MM.1S (cell line): ENCODE measurements around the gene SEC22A.

ENCODE experiments used
- DNase-seq: peaks from one replicate; pipeline ENCODE4 v3.0.0-alpha.2; 2015
- H2AFZ ChIP-seq: fragments of 300-600 bp; sonication (generic); 2 replicates; pipeline ENCODE4 v1.6.0; 2016; ENCODE audit warnings: antibody characterized with exemption, low read length
- H3F3A ChIP-seq: fragments of 300-600 bp; sonication (generic); 2 replicates; pipeline ENCODE4 v1.6.1; 2016; ENCODE audit warnings: mild to moderate bottlenecking, antibody characterized with exemption, low read length, moderate library complexity, mixed read lengths; ENCODE audit not compliant: insufficient read depth
- H3K27ac ChIP-seq: fragments of 300-600 bp; sonication (generic); 2 replicates; pipeline ENCODE4 v1.5.1; 2016; ENCODE audit warnings: mild to moderate bottlenecking, low read length
- H3K27me3 ChIP-seq: fragments of 300-600 bp; sonication (generic); replicated peaks from 2 replicates; pipeline ENCODE4 v1.6.0; 2016; ENCODE audit warnings: low read length; ENCODE audit not compliant: insufficient read depth
- H3K36me3 ChIP-seq: fragments of 300-600 bp; sonication (generic); replicated peaks from 2 replicates; pipeline ENCODE4 v1.6.1; 2016; ENCODE audit warnings: mild to moderate bottlenecking, low read length, mixed read lengths; ENCODE audit not compliant: insufficient read depth
- H3K4me1 ChIP-seq: fragments of 300-600 bp; sonication (generic); 2 replicates; pipeline ENCODE4 v1.6.1; 2016; ENCODE audit warnings: low read length, mixed read lengths
- H3K4me2 ChIP-seq: fragments of 300-600 bp; sonication (generic); 2 replicates; pipeline ENCODE4 v1.6.0; 2016; ENCODE audit warnings: low read depth, low read length
- H3K4me3 ChIP-seq: fragments of 300-600 bp; sonication (generic); 2 replicates; pipeline ENCODE4 v1.5.1; 2016; ENCODE audit warnings: low read length, mixed read lengths
- H3K79me2 ChIP-seq: fragments of 300-600 bp; sonication (generic); 2 replicates; pipeline ENCODE4 v1.6.1; 2016; ENCODE audit warnings: mixed run types, low read length, mixed read lengths
- H3K9ac ChIP-seq: fragments of 300-600 bp; sonication (generic); 2 replicates; pipeline ENCODE4 v1.6.1; 2016; ENCODE audit warnings: low read length, mixed read lengths
- H3K9me2 ChIP-seq: fragments of 300-600 bp; sonication (generic); replicated peaks from 2 replicates; pipeline ENCODE4 v1.6.1; 2016; ENCODE audit warnings: mild to moderate bottlenecking, low read length, mixed read lengths; ENCODE audit not compliant: insufficient read depth
- H3K9me3 ChIP-seq: fragments of 300-600 bp; sonication (generic); replicated peaks from 2 replicates; pipeline ENCODE4 v1.6.1; 2016; ENCODE audit warnings: mild to moderate bottlenecking, low read length, mixed read lengths; ENCODE audit not compliant: insufficient read depth
- H4K20me1 ChIP-seq: fragments of 300-600 bp; sonication (generic); 2 replicates; pipeline ENCODE4 v1.6.1; 2016; ENCODE audit warnings: mild to moderate bottlenecking, low read length, moderate library complexity, mixed read lengths; ENCODE audit not compliant: insufficient read depth
- CTCF ChIP-seq: fragments of 300-600 bp; sonication (generic); IDR thresholded peaks from 2 replicates; pipeline ENCODE4 v1.5.1; 2016; ENCODE audit warnings: antibody characterized with exemption, low read length, mixed read lengths
- EZH2 ChIP-seq: fragments of 300-600 bp; sonication (generic); optimal IDR thresholded peaks from 2 replicates; pipeline ENCODE3; 2017; ENCODE audit warnings: low read depth, mild to moderate bottlenecking, antibody characterized with exemption, low read length, mixed read lengths
- EZH2phosphoT487 ChIP-seq: fragments of 300-600 bp; sonication (generic); IDR thresholded peaks from 2 replicates; pipeline ENCODE4 v1.6.1; 2018; ENCODE audit warnings: antibody characterized with exemption, low read length

SEC22A gene

GRCh38 chr3:123313889-123314288, 112.1 kb downstream of the SEC22A start:
- Histone ChIP-seq H3F3A (no peaks in the 10 kb centered on the region), H2AFZ (peak overlapping the region; percentile 49; the same call in 1 of the 2 replicates), H3K79me2 (no peaks in the 10 kb centered on the region), H3K9ac (no peak overlapping the region), H3K36me3 (no peaks in the 10 kb centered on the region), H3K4me3 (no peak overlapping the region), H3K27me3 (no peaks in the 10 kb centered on the region), H4K20me1 (no peaks in the 10 kb centered on the region), H3K27ac (no peak overlapping the region), H3K4me2 (no peak overlapping the region), H3K9me3 (no peaks in the 10 kb centered on the region), H3K4me1 (peaks cover 12% of the 10 kb centered on the region; the same call in 1 of the 2 replicates), H3K9me2 (no peaks in the 10 kb centered on the region)
- TF ChIP-seq EZH2phosphoT487 (no peak), EZH2 (no peak), CTCF (no peak)
- no peak for DNase-seq

- TF ChIP-seq CTCF (no peak), EZH2 (no peak), EZH2phosphoT487 (no peak)
- no peaks in the 10 kb centered on the region for H3K27me3 ChIP-seq
- no peak for DNase-seq
Observed at GRCh38 chr3:123314359-123315270, 112.9 kb downstream of the SEC22A start.

GRCh38 chr3:123315271-123315595, 113.5 kb downstream of the SEC22A start:
- Histone ChIP-seq H3K27ac (no peak overlapping the region), H3K9me2 (no peaks in the 10 kb centered on the region), H3K9me3 (no peaks in the 10 kb centered on the region), H3F3A (no peaks in the 10 kb centered on the region), H3K27me3 (no peaks in the 10 kb centered on the region), H4K20me1 (no peaks in the 10 kb centered on the region), H3K4me2 (no peak overlapping the region), H3K36me3 (no peaks in the 10 kb centered on the region), H3K4me1 (peaks cover 12% of the 10 kb centered on the region; the same call in 1 of the 2 replicates), H2AFZ (no peak overlapping the region), H3K4me3 (no peak overlapping the region), H3K79me2 (no peaks in the 10 kb centered on the region), H3K9ac (no peak overlapping the region)
- DNase-seq: no peak
- TF ChIP-seq EZH2phosphoT487: no peak
- TF ChIP-seq CTCF: no peak
- no peak for TF ChIP-seq EZH2

More at GRCh38 chr3:123314359-123315270, 112.9 kb downstream of the SEC22A start:
- Histone ChIP-seq H3K9me3 (no peaks in the 10 kb centered on the region), H3K27ac (no peak overlapping the region), H3K9me2 (no peaks in the 10 kb centered on the region), H3K4me3 (no peak overlapping the region), H3K36me3 (no peaks in the 10 kb centered on the region), H3K4me2 (peak overlapping the region; percentile 20; the same call in 1 of the 2 replicates), H3F3A (no peaks in the 10 kb centered on the region), H2AFZ (peak overlapping the region; percentile 49; the same call in 1 of the 2 replicates), H3K9ac (no peak overlapping the region), H4K20me1 (no peaks in the 10 kb centered on the region), H3K79me2 (no peaks in the 10 kb centered on the region), H3K4me1 (peaks cover 12% of the 10 kb centered on the region; the same call in 1 of the 2 replicates)
